HepG2 (cell line): ENCODE results near the gene MYOZ3. TPM values are rescaled to one million over a fixed set of nuclear protein-coding genes. Genes with fewer than 3 reads are reported as not detected.

ENCODE experiments used
- ATAC-seq: fragments of 200-7000 bp; cut with Tn5 transposase; 3 replicates; pipeline ENCODE4 v1.9.1; 2020; ENCODE audit warnings: mild to moderate bottlenecking, moderate library complexity
- BruUV-seq: library from RNA; stranded (reverse); fragments of 400-500 nt; replicated peaks from 2 replicates; lab custom pipeline; 2021; lab: Mats Ljungman, UMichigan
- CTCF ChIA-PET: fragments of 300-600 bp; formaldehyde crosslinking; extraction: SDS; loops from one replicate; lab custom pipeline; 2021; ENCODE audit warnings: low total read pairs, inconsistent platforms, low intra/inter-chr PET ratio; lab: Yijun Ruan, JAX
- POLR2A ChIA-PET: fragments of 350-600 bp; sonication (Branson Sonifier 250); formaldehyde crosslinking; loops from one replicate; lab custom pipeline; 2020; ENCODE audit warnings: antibody characterized with exemption, inconsistent platforms; lab: Yijun Ruan, JAX
- DNase-seq: peaks from one replicate; pipeline ENCODE4 v3.0.0-alpha.2; 2015; ENCODE audit warnings: low spot score
- FAIRE-seq: peaks from 3 replicates; lab custom pipeline; 2011; peaks lifted over from hg19 to GRCh38; lab: Jason Lieb, UNC
- H2AFZ ChIP-seq: one replicate; pipeline ENCODE4 v1.6.1; 2011; ENCODE audit warnings: low read length, inconsistent platforms
- H3K27ac ChIP-seq: fragments of 300-600 bp; 3 replicates; pipeline ENCODE4 v1.8.0; 2011; ENCODE audit warnings: mixed run types, mild to moderate bottlenecking, mixed read lengths, low read length, inconsistent platforms; ENCODE audit not compliant: insufficient read depth; ENCODE audit errors: extremely low read length
- H3K27me3 ChIP-seq, 2 experiments: fragments of 200-600 bp in 1 of 2; 2 replicates in 1 of 2; 3 replicates in 1 of 2; pipeline versions ENCODE4 v1.6.0 to v1.8.0; 2011; ENCODE audit warnings: low read length in 2 of 2, mild to moderate bottlenecking in 2 of 2, moderate library complexity in 2 of 2, inconsistent platforms in 1 of 2; ENCODE audit not compliant: insufficient read depth in 2 of 2, control insufficient read depth in 1 of 2
- H3K36me3 ChIP-seq, 2 experiments: fragments of 200-600 bp in 1 of 2; replicated peaks in 1 of 2; 2 replicates in 1 of 2; 3 replicates in 1 of 2; pipeline versions ENCODE4 v1.5.1 to v1.8.0; 2011; ENCODE audit warnings: low read length in 2 of 2, inconsistent platforms in 1 of 2; ENCODE audit not compliant: insufficient read depth in 2 of 2, control insufficient read depth in 1 of 2
- H3K4me1 ChIP-seq: 2 replicates; pipeline ENCODE4 v1.5.1; 2012; ENCODE audit warnings: low read length, inconsistent platforms; ENCODE audit not compliant: insufficient read depth
- H3K4me2 ChIP-seq: 2 replicates; pipeline ENCODE4 v1.6.0; 2011; ENCODE audit warnings: low read depth, low read length, inconsistent platforms
- H3K4me3 ChIP-seq, 3 experiments: fragments of 200-600 bp in 1 of 3; sonication (generic), shearing (Covaris generic) in 1 of 3; replicated peaks in 1 of 3; 2 replicates each; pipeline ENCODE4 v1.5.1; 2011 to 2016; ENCODE audit warnings: low read length in 3 of 3, inconsistent platforms in 2 of 3, low read depth in 2 of 3, mild to moderate bottlenecking in 2 of 3, control low read depth in 1 of 3, mixed read lengths in 1 of 3; ENCODE audit not compliant: insufficient read depth in 1 of 3
- H3K79me2 ChIP-seq: one replicate; pipeline ENCODE4 v1.6.1; 2011; ENCODE audit warnings: low read length, inconsistent platforms; ENCODE audit not compliant: insufficient read depth
- H3K9ac ChIP-seq: 2 replicates; pipeline ENCODE4 v1.6.0; 2011; ENCODE audit warnings: mild to moderate bottlenecking, low read depth, low read length, inconsistent platforms; ENCODE audit not compliant: insufficient read depth
- H3K9me3 ChIP-seq: 2 replicates; pipeline ENCODE4 v1.5.1; 2012; ENCODE audit warnings: mild to moderate bottlenecking, low read length
- H4K20me1 ChIP-seq: 2 replicates; pipeline ENCODE4 v1.6.0; 2011; ENCODE audit warnings: inconsistent platforms, mild to moderate bottlenecking, low read length, moderate library complexity; ENCODE audit not compliant: insufficient read depth
- BHLHE40 ChIP-seq: IDR thresholded peaks from 2 replicates; pipeline ENCODE4 v1.6.1; 2011; ENCODE audit warnings: low read length, improper control_type of control experiment
- IRX3 ChIP-seq: sonication (generic); formaldehyde crosslinking; IDR thresholded peaks from 2 replicates; pipeline ENCODE4 v1.8.1; 2023; ENCODE audit warnings: mild to moderate bottlenecking, low read depth, missing genetic modification reagents, borderline replicate concordance
- KAT7 ChIP-seq: IDR thresholded peaks from 2 replicates; pipeline ENCODE4 v1.6.1; 2018; ENCODE audit warnings: borderline replicate concordance, missing compliant biosample characterization
- KLF9 ChIP-seq: IDR thresholded peaks from 2 replicates; pipeline ENCODE4 v1.6.1; 2016; ENCODE audit warnings: low read depth
- RFX1 ChIP-seq: fragments of 450-650 bp; IDR thresholded peaks from 2 replicates; pipeline ENCODE4 v1.6.1; 2017
- RFXAP ChIP-seq: sonication (generic); formaldehyde crosslinking; IDR thresholded peaks from 2 replicates; pipeline ENCODE4 v1.4.0; 2020; ENCODE audit warnings: missing genetic modification reagents, borderline replicate concordance
- SAFB2 ChIP-seq: sonication (generic); formaldehyde crosslinking; IDR thresholded peaks from 2 replicates; pipeline ENCODE4 v1.5.1; 2020; ENCODE audit warnings: missing genetic modification reagents, low read depth, mild to moderate bottlenecking, borderline replicate concordance
- SIN3B ChIP-seq: fragments of 150-350 bp; IDR thresholded peaks from 2 replicates; pipeline ENCODE4 v1.6.1; 2014; ENCODE audit warnings: low read length
- ZNF614 ChIP-seq: IDR thresholded peaks from 2 replicates; pipeline ENCODE4 v1.6.1; 2018; ENCODE audit warnings: missing biosample characterization, missing genetic modification reagents, inconsistent platforms, borderline replicate concordance
- ZNF781 ChIP-seq: sonication (generic); formaldehyde crosslinking; IDR thresholded peaks from 2 replicates; pipeline ENCODE4 v1.5.1; 2020; ENCODE audit warnings: borderline replicate concordance, mild to moderate bottlenecking, missing genetic modification reagents; ENCODE audit errors: not compliant biosample characterization
- ZNF788 ChIP-seq: sonication (generic); formaldehyde crosslinking; IDR thresholded peaks from 2 replicates; pipeline ENCODE4 v1.5.0; 2020; ENCODE audit warnings: mild to moderate bottlenecking, missing genetic modification reagents, borderline replicate concordance
- ZNF790 ChIP-seq: sonication (generic); formaldehyde crosslinking; IDR thresholded peaks from 2 replicates; pipeline ENCODE4 v1.8.0; 2022; ENCODE audit warnings: missing genetic modification reagents, mild to moderate bottlenecking, borderline replicate concordance
- ZNF878 ChIP-seq: sonication (generic); formaldehyde crosslinking; IDR thresholded peaks from 2 replicates; pipeline ENCODE4 v1.8.1; 2023; ENCODE audit warnings: mild to moderate bottlenecking, missing genetic modification reagents, moderate library complexity
- WGBS: methylation state at CpG from one replicate; pipeline ENCODE4 v1.1.6; 2017; ENCODE audit warnings: low lambda C conversion rate; 5-methylcytosine and 5-hydroxymethylcytosine counted together
- in situ Hi-C: cut with HindIII; loops from 2 replicates; pipeline ENCODE4 v1.10.0; 2017; ENCODE audit warnings: low pct_unique_long_range_greater_than_20kb; ENCODE audit not compliant: extremely low pct_ligation_motif_present
- intact Hi-C: fragments of 100-400 bp; cut with micrococcal nuclease; formaldehyde crosslinking; loops from one replicate; pipeline ENCODE4 v1.10.0; 2022; ENCODE audit not compliant: unreplicated experiment
- polyA plus RNA-seq, 8 experiments: library from polyadenylated mRNA; depleted of rRNA in 3 of 8; stranded (reverse) in 7 of 8; unstranded in 1 of 8; fragments of >200 nt; fragmentation: Illumina TruSeq in 4 of 8; extraction: Trizol in 4 of 8; gene quantifications; 2 replicates each; pipeline versions ENCODE4 v1.2.1 to v1.2.3, GENCODE V29; 2011 to 2016; ENCODE audit warnings: low read depth in 4 of 8, missing spikeins in 1 of 8, mixed read lengths in 1 of 8; ENCODE audit not compliant: insufficient read depth in 1 of 8
- total RNA-seq, 5 experiments: library from RNA; depleted of rRNA; stranded (reverse); fragments of >200 nt; fragmentation: Illumina TruSeq; extraction: Trizol; gene quantifications; 2 replicates each; pipeline ENCODE4 v1.2.3, GENCODE V29; 2016; ENCODE audit warnings: low read depth in 1 of 5
- TF ChIP-seq, protein P1 (sequence below): sonication (generic); formaldehyde crosslinking; IDR thresholded peaks from 2 replicates; pipeline ENCODE4 v1.8.1; 2023; ENCODE audit warnings: missing genetic modification reagents, inconsistent platforms, borderline replicate concordance

Gene MYOZ3
- total and polyA plus RNA-seq, 2 of the 13 experiments (the other 11 are each of a cell fraction or from before 2014, with no cell fraction given): 0.05 TPM; not detected in 1

DNA sequence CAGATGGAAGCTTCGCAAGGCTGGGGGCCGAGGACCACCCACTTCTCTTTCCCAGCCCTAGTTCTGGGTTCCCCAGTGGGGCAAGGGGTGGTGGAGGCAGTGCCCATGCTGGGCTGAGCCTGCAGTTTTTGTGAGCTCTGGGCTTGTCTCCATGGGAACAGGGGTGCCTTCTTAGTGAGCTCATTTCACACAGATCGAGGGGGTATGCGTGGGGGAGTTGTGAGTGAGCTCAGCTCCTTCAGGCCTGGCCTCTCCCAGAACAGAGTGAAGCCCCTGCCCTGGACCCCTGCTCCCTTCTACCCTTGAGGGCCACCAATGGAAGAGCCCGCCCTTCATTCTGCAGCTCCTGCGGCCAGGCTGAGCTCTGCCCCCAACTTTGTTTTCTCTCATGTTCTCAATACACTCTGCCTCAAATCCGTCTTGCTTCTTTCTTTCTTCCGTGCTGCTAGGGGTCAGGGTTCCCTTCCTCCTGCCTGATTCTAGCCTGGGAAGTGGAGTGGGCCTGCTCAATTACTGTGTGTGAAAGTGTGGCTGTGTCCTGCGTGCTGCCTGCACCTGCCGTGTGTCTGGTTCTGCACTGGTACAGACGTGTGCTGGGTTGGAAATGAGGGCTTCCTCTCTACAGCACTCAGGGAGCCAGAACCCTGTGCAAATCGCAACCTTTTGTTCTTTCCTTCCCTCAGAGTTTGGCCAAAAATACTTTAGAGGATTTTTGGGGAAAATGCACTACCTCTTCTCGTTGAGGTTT, 9.0 kb upstream of the MYOZ3 start (continued):
- TF ChIP-seq ZNF790 (CRISPR knock-in tag): no peak

DNA sequence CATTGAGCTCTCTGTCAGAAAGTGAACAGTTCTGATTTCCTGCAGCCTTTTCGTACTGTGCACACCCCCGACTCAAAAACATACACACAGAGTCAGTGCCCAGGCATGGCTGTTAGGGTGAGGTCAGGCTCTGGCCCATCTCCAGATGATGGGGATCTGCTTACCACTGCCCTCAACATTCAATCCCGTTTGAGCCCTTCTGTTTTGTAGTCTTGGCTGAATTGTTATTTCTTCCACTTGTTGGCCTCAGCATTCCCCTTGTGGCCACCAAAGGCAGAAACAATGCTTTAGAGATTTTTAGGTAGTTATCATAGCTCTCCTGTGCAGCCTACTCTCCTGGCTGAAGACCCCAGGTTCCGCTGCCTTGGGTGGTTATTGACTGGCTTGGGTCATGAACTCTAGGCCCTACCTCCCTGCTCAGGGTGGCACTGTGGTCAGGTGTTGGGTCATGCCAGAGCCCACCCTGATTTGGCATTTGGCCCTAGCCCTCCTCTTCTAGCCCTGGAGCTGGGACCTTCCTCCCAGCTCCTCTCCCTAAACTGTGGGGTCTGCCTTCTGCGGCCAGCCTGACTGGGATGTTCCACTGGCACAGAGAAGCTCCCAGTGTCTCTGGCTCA, 7.8 kb upstream of the MYOZ3 start:
- Histone ChIP-seq H3K79me2 (no peaks in the 10 kb centered on the region), H3K27me3 (peaks cover 0 to 2% of the 10 kb centered on the region in 2 experiments; a peak in 2 of 5 replicates), H3K9me3 (no peaks in the 10 kb centered on the region), H2AFZ (no peak overlapping the region), H3K27ac (no peak overlapping the region), H4K20me1 (no peaks in the 10 kb centered on the region), H3K4me2 (no peak overlapping the region), H3K4me3 (no peak overlapping the region), H3K4me1 (peaks cover 28% of the 10 kb centered on the region), H3K9ac (no peak overlapping the region), H3K36me3 (no peaks in the 10 kb centered on the region)
- CTCF ChIA-PET: no interaction called here
- in situ Hi-C loops: loop anchor here (25.0 kb wide), 1 partner anchor 191 kb away; no protein-coding TSS in a partner anchor
- no peak for DNase-seq
- no TSS peak for BruUV-seq
- no peak for ATAC-seq
- POLR2A ChIA-PET: interaction anchor here (1.0 kb wide), 1 partner anchor 9 kb away, joined by 3 read pairs; no protein-coding TSS in a partner anchor
- 46% methylated on average over 3 of the region's 5 CpGs for WGBS
- intact Hi-C loops: no loop called here
- no peak for TF ChIP-seq SIN3B
- TF ChIP-seq BHLHE40: no peak
- TF ChIP-seq KAT7 (CRISPR knock-in tag): no peak
- TF ChIP-seq SAFB2 (CRISPR knock-in tag): no peak
- no peak for TF ChIP-seq ZNF878 (CRISPR knock-in tag)
- TF ChIP-seq ZNF781 (CRISPR knock-in tag): no peak
- no peak for TF ChIP-seq ZNF614 (CRISPR knock-in tag)
- TF ChIP-seq RFXAP (CRISPR knock-in tag): no peak
- no peak for TF ChIP-seq KLF9 (CRISPR knock-in tag)
- TF ChIP-seq, protein P1, sequence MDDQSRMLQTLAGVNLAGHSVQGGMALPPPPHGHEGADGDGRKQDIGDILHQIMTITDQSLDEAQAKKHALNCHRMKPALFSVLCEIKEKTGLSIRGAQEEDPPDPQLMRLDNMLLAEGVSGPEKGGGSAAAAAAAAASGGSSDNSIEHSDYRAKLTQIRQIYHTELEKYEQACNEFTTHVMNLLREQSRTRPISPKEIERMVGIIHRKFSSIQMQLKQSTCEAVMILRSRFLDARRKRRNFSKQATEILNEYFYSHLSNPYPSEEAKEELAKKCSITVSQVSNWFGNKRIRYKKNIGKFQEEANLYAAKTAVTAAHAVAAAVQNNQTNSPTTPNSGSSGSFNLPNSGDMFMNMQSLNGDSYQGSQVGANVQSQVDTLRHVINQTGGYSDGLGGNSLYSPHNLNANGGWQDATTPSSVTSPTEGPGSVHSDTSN (CRISPR knock-in tag): no peak
- TF ChIP-seq ZNF788 (CRISPR knock-in tag): no peak
- TF ChIP-seq RFX1: no peak
- TF ChIP-seq IRX3: no peak
- no peak for FAIRE-seq
